Adrenal gland (tissue), 5 donors: ENCODE measurements around the gene IRF2BP2.

Experiments
- CTCF ChIP-seq, 6 experiments: fragments of 450-650 bp in 4 of 6; fragments of 200-600 bp in 2 of 6; sonication (generic) in 1 of 6; IDR thresholded peaks; 1 replicate in 5 of 6; 2 replicates in 1 of 6; pipeline versions ENCODE4 v1.5.1 to v1.8.0; 2016 to 2021; ENCODE audit warnings: antibody characterized with exemption in 6 of 6, mild to moderate bottlenecking in 2 of 6, moderate library complexity in 1 of 6
- POLR2A ChIP-seq, 2 donors: fragments of 450-650 bp; IDR thresholded peaks; one replicate each; pipeline ENCODE4 v1.6.1; 2017; ENCODE audit warnings: antibody characterized with exemption in 2 of 2, mild to moderate bottlenecking in 2 of 2, moderate library complexity in 1 of 2
- donor health status: DM: no; HTN: no; CAD: no.

DNA sequence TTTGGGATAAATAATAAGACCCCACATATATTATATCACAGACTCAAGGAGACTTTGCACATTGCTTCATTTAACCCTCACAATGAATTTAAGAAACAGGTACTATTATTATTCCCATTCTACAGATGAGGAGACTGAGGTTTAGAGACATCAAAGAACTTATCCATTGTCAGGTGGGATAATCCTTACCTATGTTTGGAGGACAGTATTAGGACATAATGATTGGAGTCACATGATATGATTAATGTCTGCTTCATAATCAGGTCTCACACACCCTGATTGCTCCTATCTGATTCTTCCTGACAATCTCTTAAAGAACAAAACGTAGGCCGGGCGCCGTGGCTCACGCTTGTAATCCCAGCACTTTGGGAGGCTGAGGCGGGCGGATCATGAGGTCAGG is 16.9 kb downstream of the IRF2BP2 start:
- no peak for TF ChIP-seq CTCF (IDR thresholded peaks at IDR 0.05)
- TF ChIP-seq POLR2A (IDR thresholded peaks at IDR 0.05): no peak
